Measurements from ENCODE around the gene PIM1. TPM values are rescaled to one million over a fixed set of nuclear protein-coding genes. Genes with fewer than 3 reads are reported as not detected.
A peak's percentile ranks its signal among the peaks of the same experiment; 100 is the strongest.
"Not testable (repeated sequence)": the region's sequence is repeated elsewhere in the genome, so short reads cannot be mapped to it uniquely, and the experiment has no call there.

Gene PIM1
- total RNA-seq, 1 donor from 2014 or later: 28.3 TPM

GRCh38 chr6:37180075-37180474, 10.1 kb downstream of the PIM1 start:
- ATAC-seq (ENCODE audit: poor library complexity) (no peak), DNase-seq (no peak)
- intact Hi-C loops (cut with DNase I): no loop called here

- ATAC-seq (ENCODE audit: poor library complexity); DNase-seq; intact Hi-C loops (cut with DNase I): not testable (repeated sequence)
These were observed 10.7 kb downstream of the PIM1 start for GRCh38 chr6:37180610-37181009.

- DNase-seq: no peak
- intact Hi-C loops (cut with DNase I): no loop called here
- ATAC-seq (ENCODE audit: poor library complexity): peak; percentile 79
These were observed 13.0 kb downstream of the PIM1 start for GRCh38 chr6:37182736-37183590.

- DNase-seq; intact Hi-C loops (cut with DNase I): not testable (repeated sequence)
- ATAC-seq (ENCODE audit: poor library complexity): peak; percentile 37
These were observed 16.2 kb downstream of the PIM1 start for GRCh38 chr6:37185949-37186720.

- no peak for DNase-seq
- peak; percentile 53 for ATAC-seq (ENCODE audit: poor library complexity)
- intact Hi-C loops (cut with DNase I): no loop called here
These were observed 17.5 kb downstream of the PIM1 start for GRCh38 chr6:37187321-37188022.

GRCh38 chr6:37188962-37189510, 19.1 kb downstream of the PIM1 start:
- intact Hi-C loops (cut with DNase I): no loop called here
- ATAC-seq (ENCODE audit: poor library complexity) (no peak), DNase-seq (no peak)

- DNase-seq (no peak), ATAC-seq (ENCODE audit: poor library complexity) (no peak)
- intact Hi-C loops (cut with DNase I): no loop called here
These were observed 20.2 kb downstream of the PIM1 start for GRCh38 chr6:37190159-37190535.

GRCh38 chr6:37192666-37193065, 22.7 kb downstream of the PIM1 start:
- DNase-seq (no peak), ATAC-seq (ENCODE audit: poor library complexity) (no peak)
- intact Hi-C loops (cut with DNase I): no loop called here

GRCh38 chr6:37194886-37195285, 24.9 kb downstream of the PIM1 start:
- DNase-seq; intact Hi-C loops (cut with DNase I); ATAC-seq (ENCODE audit: poor library complexity): not testable (repeated sequence)

- ATAC-seq (ENCODE audit: poor library complexity); intact Hi-C loops (cut with DNase I): not testable (repeated sequence)
These were observed 26.5 kb downstream of the PIM1 start for GRCh38 chr6:37196451-37196850.

GRCh38 chr6:37200085-37200484, 30.1 kb downstream of the PIM1 start:
- ATAC-seq (ENCODE audit: poor library complexity) (no peak), DNase-seq (no peak)
- intact Hi-C loops (cut with DNase I): loop anchor here (10.0 kb wide), 1 partner anchor 435 kb away; no protein-coding TSS in a partner anchor

More at GRCh38 chr6:37196451-37196850, 26.5 kb downstream of the PIM1 start:
- DNase-seq: not testable (repeated sequence)

GRCh38 chr6:37201726-37202125, 31.8 kb downstream of the PIM1 start:
- intact Hi-C loops (cut with DNase I): loop anchor here (10.0 kb wide), 1 partner anchor 437 kb away; no protein-coding TSS in a partner anchor
- ATAC-seq (ENCODE audit: poor library complexity) (no peak), DNase-seq (no peak)

- no peak for DNase-seq
- no peak for ATAC-seq (ENCODE audit: poor library complexity)
- intact Hi-C loops (cut with DNase I): loop anchor here (10.0 kb wide), 1 partner anchor 438 kb away; no protein-coding TSS in a partner anchor
These were observed 33.0 kb downstream of the PIM1 start for GRCh38 chr6:37202788-37203491.

- DNase-seq (no peak), ATAC-seq (ENCODE audit: poor library complexity) (no peak)
- intact Hi-C loops (cut with DNase I): loop anchor here (10.0 kb wide), 1 partner anchor 439 kb away; no protein-coding TSS in a partner anchor
These were observed 34.2 kb downstream of the PIM1 start for GRCh38 chr6:37204014-37204751.

GRCh38 chr6:37205175-37205996, 35.4 kb downstream of the PIM1 start:
- ATAC-seq (ENCODE audit: poor library complexity) (no peak), DNase-seq (no peak)
- intact Hi-C loops (cut with DNase I): loop anchor here (10.0 kb wide), 1 partner anchor 441 kb away; no protein-coding TSS in a partner anchor

- DNase-seq (no peak), ATAC-seq (ENCODE audit: poor library complexity) (no peak)
- intact Hi-C loops (cut with DNase I): loop anchor here (10.0 kb wide), 1 partner anchor 441 kb away; no protein-coding TSS in a partner anchor
These were observed 36.0 kb downstream of the PIM1 start for GRCh38 chr6:37205997-37206340.
